Measurements from ENCODE around the gene IMMP2L.

The IMMP2L gene

GRCh38 chr7:111050875-111051416, 511.3 kb downstream of the IMMP2L start:
- H3K27ac ChIP-seq = no peak overlapping the region

GRCh38 chr7:111049971-111050680, 512.2 kb downstream of the IMMP2L start:
- no peak for TF ChIP-seq CTCF (conservative IDR thresholded peaks at IDR 0.05)
- no peak overlapping the region for H3K27ac ChIP-seq

More at GRCh38 chr7:111050875-111051416, 511.3 kb downstream of the IMMP2L start:
- no peak for TF ChIP-seq CTCF (conservative IDR thresholded peaks at IDR 0.05)

GRCh38 chr7:111047595-111047994, 514.7 kb downstream of the IMMP2L start:
- no peak overlapping the region for H3K27ac ChIP-seq
- TF ChIP-seq CTCF (conservative IDR thresholded peaks at IDR 0.05) = no peak

GRCh38 chr7:111045449-111045848, 516.8 kb downstream of the IMMP2L start:
- TF ChIP-seq CTCF (conservative IDR thresholded peaks at IDR 0.05) = no peak
- no peak overlapping the region for H3K27ac ChIP-seq

- H3K27ac ChIP-seq = no peak overlapping the region
- TF ChIP-seq CTCF (conservative IDR thresholded peaks at IDR 0.05) = no peak
These were observed 518.7 kb downstream of the IMMP2L start for GRCh38 chr7:111043561-111043960.

- TF ChIP-seq CTCF (conservative IDR thresholded peaks at IDR 0.05) = no peak
- no peak overlapping the region for H3K27ac ChIP-seq
These were observed 519.5 kb downstream of the IMMP2L start for GRCh38 chr7:111042842-111043241.

GRCh38 chr7:111041577-111041976, 520.7 kb downstream of the IMMP2L start:
- no peak for TF ChIP-seq CTCF (conservative IDR thresholded peaks at IDR 0.05)
- no peak overlapping the region for H3K27ac ChIP-seq
